ENCODE data around the gene DOCK4.

DNA sequence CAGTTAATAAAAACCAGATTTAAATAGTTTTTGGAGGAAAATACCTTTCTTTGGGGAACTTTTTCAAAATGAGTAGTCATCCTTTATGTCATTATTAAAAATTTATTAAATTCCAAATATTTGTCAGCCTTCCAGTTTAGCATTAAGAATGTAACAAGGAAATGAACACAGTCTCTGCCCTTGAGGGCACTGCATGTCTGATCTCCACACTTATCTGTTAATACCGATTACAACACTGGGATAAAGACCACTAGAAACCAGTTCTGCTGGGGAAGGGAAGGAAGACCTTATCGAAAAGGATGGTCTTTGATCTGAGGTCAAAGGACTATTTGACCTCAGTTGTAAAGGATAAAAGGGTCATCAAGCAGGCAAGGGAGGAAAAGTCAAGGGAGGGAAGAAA, 320.0 kb downstream of the DOCK4 start:
- TF ChIP-seq, protein P1, sequence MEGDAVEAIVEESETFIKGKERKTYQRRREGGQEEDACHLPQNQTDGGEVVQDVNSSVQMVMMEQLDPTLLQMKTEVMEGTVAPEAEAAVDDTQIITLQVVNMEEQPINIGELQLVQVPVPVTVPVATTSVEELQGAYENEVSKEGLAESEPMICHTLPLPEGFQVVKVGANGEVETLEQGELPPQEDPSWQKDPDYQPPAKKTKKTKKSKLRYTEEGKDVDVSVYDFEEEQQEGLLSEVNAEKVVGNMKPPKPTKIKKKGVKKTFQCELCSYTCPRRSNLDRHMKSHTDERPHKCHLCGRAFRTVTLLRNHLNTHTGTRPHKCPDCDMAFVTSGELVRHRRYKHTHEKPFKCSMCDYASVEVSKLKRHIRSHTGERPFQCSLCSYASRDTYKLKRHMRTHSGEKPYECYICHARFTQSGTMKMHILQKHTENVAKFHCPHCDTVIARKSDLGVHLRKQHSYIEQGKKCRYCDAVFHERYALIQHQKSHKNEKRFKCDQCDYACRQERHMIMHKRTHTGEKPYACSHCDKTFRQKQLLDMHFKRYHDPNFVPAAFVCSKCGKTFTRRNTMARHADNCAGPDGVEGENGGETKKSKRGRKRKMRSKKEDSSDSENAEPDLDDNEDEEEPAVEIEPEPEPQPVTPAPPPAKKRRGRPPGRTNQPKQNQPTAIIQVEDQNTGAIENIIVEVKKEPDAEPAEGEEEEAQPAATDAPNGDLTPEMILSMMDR (IDR thresholded peaks at IDR 0.05): no peak
- no peak for TF ChIP-seq POLR2A (IDR thresholded peaks at IDR 0.05)

Measured in esophagus squamous epithelium (tissue), 4 donors.